ENCODE measurements around the gene NLGN1. TPM values are rescaled to one million over a fixed set of nuclear protein-coding genes. Genes with fewer than 3 reads are reported as not detected.

Gene NLGN1
- total RNA-seq, 1 experiment from 2014 or later: not detected

- Histone ChIP-seq H3K79me2 (ENCODE audit: insufficient read depth, low read length) (no peaks in the 10 kb centered on the region), H3K9ac (ENCODE audit: low read length) (no peak overlapping the region), H3K27ac (ENCODE audit: low read depth, low read length) (no peak overlapping the region), H4K20me1 (ENCODE audit: insufficient read depth) (no peaks in the 10 kb centered on the region), H3K4me2 (ENCODE audit: low read length) (no peak overlapping the region), H3K27me3 (ENCODE audit: insufficient read depth, low read length) (no peaks in the 10 kb centered on the region), H3K9me2 (ENCODE audit: insufficient read depth) (no peaks in the 10 kb centered on the region), H2AFZ (ENCODE audit: low read depth, low read length, poor library complexity, severe bottlenecking) (no peak overlapping the region), H3K36me3 (ENCODE audit: control insufficient read depth in 1 of 2, insufficient read depth in 2 of 2, low read length in 2 of 2) (no peaks in the 10 kb centered on the region), H3K4me3 (replicated peaks in 1 of 2; ENCODE audit: low read depth in 1 of 2, low read length in 2 of 2) (no peak overlapping the region), H3K9me3 (ENCODE audit: control insufficient read depth in 1 of 2, insufficient read depth in 1 of 2, low read depth in 1 of 2, low read length in 2 of 2) (no peaks in the 10 kb centered on the region), H3K4me1 (ENCODE audit: control insufficient read depth in 1 of 2, insufficient read depth in 2 of 2, low read length in 2 of 2) (no peaks in the 10 kb centered on the region)
- ChIA-PET POLR2A (no interaction called here), RAD21 (ENCODE audit: low non-redundant PET in 1 of 2, low total read pairs in 2 of 2, uncharacterized antibody in 2 of 2, unreplicated experiment in 2 of 2) (no interaction called here), CTCF (no interaction called here)
- intact Hi-C loops (cut with micrococcal nuclease): no loop called here
- no TSS peak for BruUV-seq (replicated peaks)
- no peak for DNase-seq (ENCODE audit: low read depth, low spot score)
- TF ChIP-seq FOSL1 (IDR thresholded peaks at IDR 0.05; ENCODE audit: low read depth): no peak
- ATAC-seq: no peak
Measured at GRCh38 chr3:173780067-173780466, 382.5 kb downstream of the NLGN1 start.

DNA sequence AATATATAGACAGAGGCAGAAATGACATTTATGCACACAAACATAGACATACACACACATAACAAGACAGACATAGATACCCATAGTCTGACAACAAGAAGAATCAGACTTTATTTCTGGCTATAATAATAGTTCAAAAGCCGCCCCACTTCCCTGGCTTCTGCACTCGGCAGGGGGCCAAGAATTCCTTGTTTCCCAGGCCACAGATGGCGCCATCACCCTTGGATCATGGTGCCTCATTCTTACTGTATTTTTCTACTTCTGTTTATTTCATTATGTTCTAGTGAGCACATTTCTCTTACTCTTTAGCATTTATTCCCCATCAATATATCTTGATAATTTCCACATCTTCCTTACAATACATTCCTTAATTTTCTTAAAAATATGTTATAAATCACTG lies 387.5 kb downstream of the NLGN1 start:
- no peak overlapping the region for H2AFZ ChIP-seq (ENCODE audit: low read depth, low read length, poor library complexity, severe bottlenecking)
- no peaks in the 10 kb centered on the region for H3K9me2 ChIP-seq (ENCODE audit: insufficient read depth)
- intact Hi-C loops (cut with micrococcal nuclease): no loop called here
- no TSS peak for BruUV-seq (replicated peaks)
- CTCF ChIA-PET: no interaction called here
- ATAC-seq (no peak), DNase-seq (ENCODE audit: low read depth, low spot score) (no peak)
- no peaks in the 10 kb centered on the region for H3K36me3 ChIP-seq (ENCODE audit: control insufficient read depth in 1 of 2, insufficient read depth in 2 of 2, low read length in 2 of 2)
- H3K4me2 ChIP-seq (ENCODE audit: low read length): no peak overlapping the region
- no peak for TF ChIP-seq ELF1 (IDR thresholded peaks at IDR 0.05; ENCODE audit: borderline replicate concordance, low read depth)
- TF ChIP-seq ZBTB33 (IDR thresholded peaks at IDR 0.05; ENCODE audit: extremely low read depth, insufficient replicate concordance, low read length): no peak
- TF ChIP-seq RAD21 (IDR thresholded peaks at IDR 0.05; ENCODE audit: low read depth): 0 out of 2 replicates have a peak, but pooled peaks have one; percentile 28
- peak in 1 of 3 experiments; percentile 33; a peak in 1 of 6 replicates for TF ChIP-seq CTCF (IDR thresholded peaks at IDR 0.05 in 2 of 3, conservative IDR thresholded peaks at IDR 0.05 in 1 of 3; ENCODE audit: borderline replicate concordance in 1 of 3, insufficient read depth in 1 of 3, low read depth in 2 of 3, low read length in 2 of 3)
- H3K27me3 ChIP-seq (ENCODE audit: insufficient read depth, low read length): no peaks in the 10 kb centered on the region
- H4K20me1 ChIP-seq (ENCODE audit: insufficient read depth): no peaks in the 10 kb centered on the region
- no peaks in the 10 kb centered on the region for H3K9me3 ChIP-seq (ENCODE audit: control insufficient read depth in 1 of 2, insufficient read depth in 1 of 2, low read depth in 1 of 2, low read length in 2 of 2)
- POLR2A ChIA-PET: no interaction called here
- no peaks in the 10 kb centered on the region for H3K79me2 ChIP-seq (ENCODE audit: insufficient read depth, low read length)
- RAD21 ChIA-PET (ENCODE audit: low non-redundant PET in 1 of 2, low total read pairs in 2 of 2, uncharacterized antibody in 2 of 2, unreplicated experiment in 2 of 2): no interaction called here
- no peak overlapping the region for H3K9ac ChIP-seq (ENCODE audit: low read length)
- no peak overlapping the region for H3K27ac ChIP-seq (ENCODE audit: low read depth, low read length)
- H3K4me3 ChIP-seq (replicated peaks in 1 of 2; ENCODE audit: low read depth in 1 of 2, low read length in 2 of 2): no peak overlapping the region
- no peaks in the 10 kb centered on the region for H3K4me1 ChIP-seq (ENCODE audit: control insufficient read depth in 1 of 2, insufficient read depth in 2 of 2, low read length in 2 of 2)
